K562 (cell line): Measurements from ENCODE around the gene KAT5. TPM values are rescaled to one million over a fixed set of nuclear protein-coding genes. Genes with fewer than 3 reads are reported as not detected.

Experiments
- ATAC-seq: fragments of 200-7000 bp; cut with Tn5 transposase; 3 replicates; pipeline ENCODE4 v1.9.1; 2020; ENCODE audit warnings: moderate library complexity
- BruUV-seq: library from RNA; stranded (reverse); fragments of 400-500 nt; replicated peaks from 2 replicates; lab custom pipeline; 2021; lab: Mats Ljungman, UMichigan
- CTCF ChIA-PET: fragments of 300-600 bp; formaldehyde crosslinking; extraction: SDS; loops from one replicate; lab custom pipeline; 2021; ENCODE audit warnings: low intra/inter-chr PET ratio; lab: Yijun Ruan, JAX
- POLR2A ChIA-PET: fragments of 300-600, 350-650 bp; sonication (Branson Sonifier 250); formaldehyde crosslinking; extraction: SDS; loops from one replicate; lab custom pipeline; 2021; ENCODE audit warnings: antibody characterized with exemption, inconsistent platforms; lab: Yijun Ruan, JAX
- DNase-seq, 4 experiments: peaks; one replicate each; pipeline versions ENCODE4 v3.0.0 to v3.0.0-alpha.2; 2011 to 2018; ENCODE audit warnings: low spot score in 3 of 4, mixed read lengths in 3 of 4; ENCODE audit errors: extremely low read depth in 1 of 4
- FAIRE-seq: peaks from 2 replicates; lab custom pipeline; 2011; peaks lifted over from hg19 to GRCh38; lab: Jason Lieb, UNC
- H2AFZ ChIP-seq: 2 replicates; pipeline ENCODE4 v1.6.0; 2011; ENCODE audit warnings: low read depth, low read length, control low read depth, inconsistent platforms
- H3K27ac ChIP-seq: fragments of 200-600 bp; 3 replicates; pipeline ENCODE4 v1.8.0; 2011; ENCODE audit warnings: low read depth, mild to moderate bottlenecking, control low read depth, inconsistent platforms, low read length, moderate library complexity, mixed read lengths; ENCODE audit errors: extremely low read depth
- H3K27me3 ChIP-seq, 2 experiments: fragments of 300-600 bp in 1 of 2; 2 replicates in 1 of 2; 3 replicates in 1 of 2; pipeline versions ENCODE4 v1.6.0 to v1.8.0; 2011; ENCODE audit warnings: inconsistent platforms in 2 of 2, low read length in 2 of 2, mild to moderate bottlenecking in 1 of 2, mixed read lengths in 1 of 2, moderate library complexity in 1 of 2; ENCODE audit not compliant: control insufficient read depth in 2 of 2, insufficient read depth in 2 of 2
- H3K36me3 ChIP-seq: fragments of 300-600 bp; 3 replicates; pipeline ENCODE4 v1.8.0; 2011; ENCODE audit warnings: mild to moderate bottlenecking, low read length, inconsistent platforms; ENCODE audit not compliant: control insufficient read depth, insufficient read depth
- H3K4me1 ChIP-seq, 2 experiments: fragments of 200-600 bp in 1 of 2; replicated peaks in 1 of 2; 2 replicates in 1 of 2; 3 replicates in 1 of 2; pipeline versions ENCODE4 v1.5.1 to v1.8.0; 2011; ENCODE audit warnings: inconsistent platforms in 2 of 2, low read length in 2 of 2, mild to moderate bottlenecking in 1 of 2, mixed read lengths in 1 of 2, moderate library complexity in 1 of 2; ENCODE audit not compliant: control insufficient read depth in 2 of 2, insufficient read depth in 2 of 2
- H3K4me2 ChIP-seq: 2 replicates; pipeline ENCODE4 v1.6.1; 2011; ENCODE audit warnings: low read length, control low read depth, inconsistent platforms, mixed read lengths; ENCODE audit not compliant: insufficient read depth
- H3K4me3 ChIP-seq: fragments of 200-600 bp; sonication (generic), shearing (Covaris generic); 2 replicates; pipeline ENCODE4 v1.5.1; 2016; ENCODE audit warnings: control low read depth, inconsistent platforms
- H3K79me2 ChIP-seq: fragments of 200-600 bp; 3 replicates; pipeline ENCODE4 v1.8.0; 2011; ENCODE audit warnings: low read length, inconsistent platforms; ENCODE audit not compliant: control insufficient read depth, insufficient read depth
- H3K9ac ChIP-seq, 2 experiments: 2 replicates each; pipeline versions ENCODE4 v1.6.0 to v1.6.1; 2011; ENCODE audit warnings: low read depth in 2 of 2, low read length in 2 of 2, control low read depth in 1 of 2, inconsistent platforms in 1 of 2, mild to moderate bottlenecking in 1 of 2, mixed read lengths in 1 of 2; ENCODE audit not compliant: insufficient read depth in 1 of 2
- H3K9me1 ChIP-seq: one replicate; pipeline ENCODE4 v1.6.0; 2011; ENCODE audit warnings: inconsistent platforms, mild to moderate bottlenecking, low read length, moderate library complexity; ENCODE audit not compliant: control insufficient read depth, insufficient read depth
- H3K9me3 ChIP-seq: replicated peaks from 2 replicates; pipeline ENCODE4 v1.5.1; 2011; ENCODE audit warnings: low read depth, low read length, inconsistent platforms; ENCODE audit not compliant: control insufficient read depth, insufficient read depth
- H4K20me1 ChIP-seq: replicated peaks from 2 replicates; pipeline ENCODE4 v1.6.1; 2011; ENCODE audit warnings: low read length, inconsistent platforms, mixed read lengths; ENCODE audit not compliant: control insufficient read depth, insufficient read depth
- ARNT ChIP-seq, 2 experiments: fragments of 450-650 bp; IDR thresholded peaks; 2 replicates each; pipeline ENCODE4 v1.6.1; 2016; ENCODE audit warnings: mild to moderate bottlenecking in 1 of 2
- CTCF ChIP-seq, 3 experiments: IDR thresholded peaks in 2 of 3; conservative IDR thresholded peaks in 1 of 3; 2 replicates each; pipeline ENCODE4 v1.5.1; 2011 to 2012; ENCODE audit warnings: low read length in 3 of 3, mild to moderate bottlenecking in 3 of 3, control low read depth in 2 of 3, improper control_type of control experiment in 1 of 3, inconsistent platforms in 1 of 3, low read depth in 1 of 3, mixed read lengths in 1 of 3, moderate library complexity in 1 of 3; ENCODE audit not compliant: insufficient read depth in 2 of 3
- CTCFL ChIP-seq: IDR thresholded peaks from 2 replicates; pipeline ENCODE4 v1.6.1; 2011; ENCODE audit warnings: borderline replicate concordance, low read depth, mild to moderate bottlenecking, moderate library complexity, low read length; ENCODE audit not compliant: insufficient read depth, poor library complexity, severe bottlenecking
- FIP1L1 ChIP-seq: fragments of 200-400 bp; formaldehyde crosslinking; IDR thresholded peaks from 2 replicates; pipeline ENCODE4 v1.6.1; 2018; ENCODE audit warnings: mild to moderate bottlenecking, low read depth, low read length; ENCODE audit not compliant: poor library complexity, severe bottlenecking
- MCM7 ChIP-seq, 2 experiments: fragments of 450-650 bp; IDR thresholded peaks; 2 replicates each; pipeline ENCODE4 v1.6.1; 2016 to 2018
- OTX1 ChIP-seq: fragments of 450-650 bp; formaldehyde crosslinking; IDR thresholded peaks from 2 replicates; pipeline ENCODE4 v1.4.0; 2022; ENCODE audit warnings: mild to moderate bottlenecking
- RAD21 ChIP-seq, 2 experiments: fragments of 250-450 bp in 1 of 2; fragments of 450-650 bp in 1 of 2; sonication (Bioruptor Pico) in 1 of 2; formaldehyde crosslinking in 1 of 2; IDR thresholded peaks in 1 of 2; conservative IDR thresholded peaks in 1 of 2; 2 replicates each; pipeline versions ENCODE4 v1.4.0 to v1.8.0; 2020 to 2022; ENCODE audit warnings: mild to moderate bottlenecking in 2 of 2, moderate library complexity in 1 of 2
- RBFOX2 ChIP-seq: fragments of 200-400 bp; formaldehyde crosslinking; IDR thresholded peaks from 2 replicates; pipeline ENCODE4 v1.6.1; 2017; ENCODE audit warnings: low read depth, mild to moderate bottlenecking, low read length, moderate library complexity
- RCOR1 ChIP-seq, 2 experiments: IDR thresholded peaks; 2 replicates each; pipeline ENCODE4 v1.6.1; 2012; ENCODE audit warnings: low read depth in 2 of 2, low read length in 2 of 2, borderline replicate concordance in 1 of 2, improper control_type of control experiment in 1 of 2
- SAFB ChIP-seq: fragments of 200-400 bp; formaldehyde crosslinking; IDR thresholded peaks from 2 replicates; pipeline ENCODE4 v1.6.1; 2017; ENCODE audit warnings: low read depth, low read length, borderline replicate concordance
- TCF15 ChIP-seq: fragments of 250-450 bp; sonication (Bioruptor Pico); IDR thresholded peaks from 2 replicates; pipeline ENCODE4 v1.8.0; 2022; ENCODE audit warnings: moderate library complexity, mild to moderate bottlenecking, inconsistent platforms
- ZNF197 ChIP-seq: fragments of 200-800 bp; sonication (Bioruptor generic); IDR thresholded peaks from 2 replicates; pipeline ENCODE4 v1.6.1; 2016; ENCODE audit warnings: low read depth, missing genetic modification characterization, missing compliant biosample characterization
- ZNF384 ChIP-seq: IDR thresholded peaks from 2 replicates; pipeline ENCODE4 v1.6.1; 2012; ENCODE audit warnings: low read depth, low read length, improper control_type of control experiment
- ZNF655 ChIP-seq: fragments of 250-450 bp; sonication (Bioruptor Pico); IDR thresholded peaks from 2 replicates; pipeline ENCODE4 v1.5.0; 2021
- WGBS: fragments of 100-300 bp; shearing (Covaris generic); methylation state at CpG from one replicate; pipeline ENCODE4 v1.1.6; 2016; ENCODE audit warnings: low coverage, mixed read lengths; ENCODE audit not compliant: insufficient coverage; ENCODE audit errors: missing lambda C conversion rate; 5-methylcytosine and 5-hydroxymethylcytosine counted together
- in situ Hi-C: fragments of 300-500 bp; cut with MboI; formaldehyde crosslinking; loops from 4 replicates; pipeline ENCODE4 v1.15.0; 2018; ENCODE audit warnings: inconsistent platforms, mixed read lengths
- intact Hi-C: fragments of 100-400 bp; cut with micrococcal nuclease; formaldehyde crosslinking; loops from 2 replicates; pipeline ENCODE4 v1.14.2; 2022
- polyA plus RNA-seq, 8 experiments: library from polyadenylated mRNA; depleted of rRNA in 4 of 8; stranded (reverse) in 5 of 8; unstranded in 3 of 8; fragments of >200 nt; fragmentation: Nextera tagmentation in 2 of 8; fragmentation: Illumina TruSeq in 1 of 8; extraction: Ambion mirVana in 2 of 8; extraction: Trizol in 1 of 8; gene quantifications; 2 replicates each; pipeline versions ENCODE4 v1.2.1 to v1.2.3, GENCODE V29; 2011 to 2014; ENCODE audit warnings: inconsistent platforms in 1 of 8, missing spikeins in 1 of 8
- total RNA-seq, 7 experiments: library from RNA; depleted of rRNA in 6 of 7; stranded (reverse); fragments of >200 nt in 6 of 7; fragmentation: Illumina TruSeq in 2 of 7; extraction: Trizol in 2 of 7; gene quantifications; 2 replicates each; pipeline versions ENCODE4 v1.2.1 to v1.2.3, GENCODE V29; 2011 to 2021; ENCODE audit warnings: low replicate concordance in 1 of 7

Gene KAT5
- total and polyA plus RNA-seq, 9 of the 15 experiments (the other 6 are each of a cell fraction or from before 2014, with no cell fraction given), result 3.6 to 76.8 (median 52.7) TPM

- TF ChIP-seq FIP1L1 (no peak), RBFOX2 (no peak), OTX1 (CRISPR knock-in tag) (no peak)
These were observed 10.2 kb downstream of the KAT5 start (continued) for GRCh38 chr11:65722261-65722660.

GRCh38 chr11:65726660-65727059, 14.6 kb downstream of the KAT5 start:
- Histone ChIP-seq H3K36me3 (no peaks in the 10 kb centered on the region), H3K4me1 (peaks cover 3 to 6% of the 10 kb centered on the region in 2 experiments; a peak in 3 of 5 replicates), H3K9me3 (no peaks in the 10 kb centered on the region), H3K9me1 (no peaks in the 10 kb centered on the region), H3K27ac (no peak overlapping the region), H2AFZ (peak overlapping the region; percentile 65), H3K79me2 (no peaks in the 10 kb centered on the region), H3K4me2 (no peak overlapping the region), H3K27me3 (peaks cover 0 to 9% of the 10 kb centered on the region in 2 experiments; a peak in 2 of 5 replicates), H3K9ac (no peak overlapping the region), H3K4me3 (no peak overlapping the region), H4K20me1 (no peaks in the 10 kb centered on the region)
- DNase-seq (peak in 2 of 4 experiments; percentile 27 to 40), FAIRE-seq (peak; percentile 82), ATAC-seq (peak; percentile 87)
- BruUV-seq, result no TSS peak
- ChIA-PET POLR2A (interaction anchor here (0.5 kb wide), 1 partner anchor 213 kb away, joined by 3 read pairs; no protein-coding TSS in a partner anchor), CTCF (no interaction called here)
- in situ Hi-C loops, result no loop called here
- 1% methylated on average over 6 of the region's 6 CpGs for WGBS
- intact Hi-C loops, result no loop called here
- 0 out of 4 replicates have a peak, but pooled peaks of 1 of the 2 experiments have one; percentile 32 for TF ChIP-seq RCOR1 (IDR thresholded peaks at IDR 0.05; ENCODE audit: borderline replicate concordance in 1 of 2, low read depth in 2 of 2, low read length in 2 of 2)
- TF ChIP-seq ZNF655, result no peak
- no peak for TF ChIP-seq TCF15 (CRISPR knock-in tag)
- TF ChIP-seq RAD21 (CRISPR knock-in tag; conservative IDR thresholded peaks at IDR 0.05 in 1 of 2, IDR thresholded peaks at IDR 0.05 in 1 of 2), result peak; percentile 20 to 42; a peak in 1 of 4 replicates
- TF ChIP-seq MCM7 (IDR thresholded peaks at IDR 0.05), result no peak
- TF ChIP-seq SAFB, result no peak
- TF ChIP-seq ZNF197 (CRISPR knock-in tag), result no peak
- TF ChIP-seq ZNF384, result peak; percentile 58; the same call in 1 of the 2 replicates
- peak; percentile 64 for TF ChIP-seq CTCFL
- TF ChIP-seq ARNT (IDR thresholded peaks at IDR 0.05), result no peak
- peak; percentile 52 to 60 (median 58) for TF ChIP-seq CTCF (IDR thresholded peaks at IDR 0.05 in 2 of 3, conservative IDR thresholded peaks at IDR 0.05 in 1 of 3; ENCODE audit: insufficient read depth in 2 of 3, low read depth in 1 of 3, low read length in 3 of 3)
